HepG2 (cell line): ENCODE data around the gene GATD1. TPM values are rescaled to one million over a fixed set of nuclear protein-coding genes. Genes with fewer than 3 reads are reported as not detected.

Source experiments
- ATAC-seq: fragments of 200-7000 bp; cut with Tn5 transposase; 3 replicates; pipeline ENCODE4 v1.9.1; 2020; ENCODE audit warnings: mild to moderate bottlenecking, moderate library complexity
- BruUV-seq: library from RNA; stranded (reverse); fragments of 400-500 nt; replicated peaks from 2 replicates; lab custom pipeline; 2021; lab: Mats Ljungman, UMichigan
- CTCF ChIA-PET: fragments of 300-600 bp; formaldehyde crosslinking; extraction: SDS; loops from one replicate; lab custom pipeline; 2021; ENCODE audit warnings: low total read pairs, inconsistent platforms, low intra/inter-chr PET ratio; lab: Yijun Ruan, JAX
- POLR2A ChIA-PET: fragments of 350-600 bp; sonication (Branson Sonifier 250); formaldehyde crosslinking; loops from one replicate; lab custom pipeline; 2020; ENCODE audit warnings: antibody characterized with exemption, inconsistent platforms; lab: Yijun Ruan, JAX
- DNase-seq: peaks from one replicate; pipeline ENCODE4 v3.0.0-alpha.2; 2015; ENCODE audit warnings: low spot score
- FAIRE-seq: peaks from 3 replicates; lab custom pipeline; 2011; peaks lifted over from hg19 to GRCh38; lab: Jason Lieb, UNC
- H2AFZ ChIP-seq: one replicate; pipeline ENCODE4 v1.6.1; 2011; ENCODE audit warnings: low read length, inconsistent platforms
- H3K27ac ChIP-seq: fragments of 300-600 bp; 3 replicates; pipeline ENCODE4 v1.8.0; 2011; ENCODE audit warnings: mixed run types, mild to moderate bottlenecking, mixed read lengths, low read length, inconsistent platforms; ENCODE audit not compliant: insufficient read depth; ENCODE audit errors: extremely low read length
- H3K27me3 ChIP-seq, 2 experiments: fragments of 200-600 bp in 1 of 2; 2 replicates in 1 of 2; 3 replicates in 1 of 2; pipeline versions ENCODE4 v1.6.0 to v1.8.0; 2011; ENCODE audit warnings: low read length in 2 of 2, mild to moderate bottlenecking in 2 of 2, moderate library complexity in 2 of 2, inconsistent platforms in 1 of 2; ENCODE audit not compliant: insufficient read depth in 2 of 2, control insufficient read depth in 1 of 2
- H3K36me3 ChIP-seq, 2 experiments: fragments of 200-600 bp in 1 of 2; replicated peaks in 1 of 2; 2 replicates in 1 of 2; 3 replicates in 1 of 2; pipeline versions ENCODE4 v1.5.1 to v1.8.0; 2011; ENCODE audit warnings: low read length in 2 of 2, inconsistent platforms in 1 of 2; ENCODE audit not compliant: insufficient read depth in 2 of 2, control insufficient read depth in 1 of 2
- H3K4me1 ChIP-seq: 2 replicates; pipeline ENCODE4 v1.5.1; 2012; ENCODE audit warnings: low read length, inconsistent platforms; ENCODE audit not compliant: insufficient read depth
- H3K4me2 ChIP-seq: 2 replicates; pipeline ENCODE4 v1.6.0; 2011; ENCODE audit warnings: low read depth, low read length, inconsistent platforms
- H3K4me3 ChIP-seq, 3 experiments: fragments of 200-600 bp in 1 of 3; sonication (generic), shearing (Covaris generic) in 1 of 3; replicated peaks in 1 of 3; 2 replicates each; pipeline ENCODE4 v1.5.1; 2011 to 2016; ENCODE audit warnings: low read length in 3 of 3, inconsistent platforms in 2 of 3, low read depth in 2 of 3, mild to moderate bottlenecking in 2 of 3, control low read depth in 1 of 3, mixed read lengths in 1 of 3; ENCODE audit not compliant: insufficient read depth in 1 of 3
- H3K79me2 ChIP-seq: one replicate; pipeline ENCODE4 v1.6.1; 2011; ENCODE audit warnings: low read length, inconsistent platforms; ENCODE audit not compliant: insufficient read depth
- H3K9ac ChIP-seq: 2 replicates; pipeline ENCODE4 v1.6.0; 2011; ENCODE audit warnings: mild to moderate bottlenecking, low read depth, low read length, inconsistent platforms; ENCODE audit not compliant: insufficient read depth
- H3K9me3 ChIP-seq: 2 replicates; pipeline ENCODE4 v1.5.1; 2012; ENCODE audit warnings: mild to moderate bottlenecking, low read length
- H4K20me1 ChIP-seq: 2 replicates; pipeline ENCODE4 v1.6.0; 2011; ENCODE audit warnings: inconsistent platforms, mild to moderate bottlenecking, low read length, moderate library complexity; ENCODE audit not compliant: insufficient read depth
- AGO2 ChIP-seq: fragments of 200-400 bp; formaldehyde crosslinking; optimal IDR thresholded peaks from 2 replicates; pipeline ENCODE3; 2017; ENCODE audit warnings: mild to moderate bottlenecking, low read depth, low read length, moderate library complexity
- BCL6 ChIP-seq: IDR thresholded peaks from 2 replicates; pipeline ENCODE4 v1.6.1; 2016; ENCODE audit warnings: missing genetic modification reagents, missing compliant biosample characterization
- CCAR2 ChIP-seq: fragments of 200-400 bp; formaldehyde crosslinking; optimal IDR thresholded peaks from 2 replicates; pipeline ENCODE3; 2018; ENCODE audit warnings: low read depth, mild to moderate bottlenecking, low read length, moderate library complexity
- HMG20A ChIP-seq: IDR thresholded peaks from 2 replicates; pipeline ENCODE4 v1.6.1; 2016; ENCODE audit warnings: borderline replicate concordance
- MNT ChIP-seq: fragments of 450-650 bp; IDR thresholded peaks from 2 replicates; pipeline ENCODE4 v1.6.1; 2016
- PHF21A ChIP-seq: sonication (generic); formaldehyde crosslinking; IDR thresholded peaks from 2 replicates; pipeline ENCODE4 v1.5.0; 2020; ENCODE audit warnings: mild to moderate bottlenecking, missing genetic modification reagents
- RBFOX2 ChIP-seq: fragments of 200-400 bp; formaldehyde crosslinking; IDR thresholded peaks from 2 replicates; pipeline ENCODE4 v1.6.1; 2017; ENCODE audit warnings: low read depth, mild to moderate bottlenecking, low read length
- SIN3B ChIP-seq: fragments of 150-350 bp; IDR thresholded peaks from 2 replicates; pipeline ENCODE4 v1.6.1; 2014; ENCODE audit warnings: low read length
- THYN1 ChIP-seq: sonication (generic); formaldehyde crosslinking; IDR thresholded peaks from 2 replicates; pipeline ENCODE4 v1.8.1; 2023; ENCODE audit warnings: low read depth, mild to moderate bottlenecking, moderate library complexity, missing genetic modification reagents, borderline replicate concordance
- ZBTB33 ChIP-seq: sonication (generic); formaldehyde crosslinking; IDR thresholded peaks from 2 replicates; pipeline ENCODE4 v1.4.0; 2020; ENCODE audit warnings: missing genetic modification reagents
- ZNF224 ChIP-seq: sonication (generic); formaldehyde crosslinking; IDR thresholded peaks from 2 replicates; pipeline ENCODE4 v1.5.0; 2020; ENCODE audit warnings: mild to moderate bottlenecking, missing genetic modification reagents
- ZNF7 ChIP-seq: IDR thresholded peaks from 2 replicates; pipeline ENCODE4 v1.6.1; 2016; ENCODE audit warnings: missing biosample characterization, missing genetic modification reagents
- ZNF768 ChIP-seq: sonication (generic); formaldehyde crosslinking; IDR thresholded peaks from 2 replicates; pipeline ENCODE4 v1.4.0; 2020; ENCODE audit warnings: missing genetic modification reagents
- ZNF780A ChIP-seq: sonication (generic); formaldehyde crosslinking; IDR thresholded peaks from 2 replicates; pipeline ENCODE4 v1.8.0; 2022; ENCODE audit warnings: mild to moderate bottlenecking, missing genetic modification reagents, moderate library complexity
- WGBS: methylation state at CpG from one replicate; pipeline ENCODE4 v1.1.6; 2017; ENCODE audit warnings: low lambda C conversion rate; 5-methylcytosine and 5-hydroxymethylcytosine counted together
- in situ Hi-C: cut with HindIII; loops from 2 replicates; pipeline ENCODE4 v1.10.0; 2017; ENCODE audit warnings: low pct_unique_long_range_greater_than_20kb; ENCODE audit not compliant: extremely low pct_ligation_motif_present
- intact Hi-C: fragments of 100-400 bp; cut with micrococcal nuclease; formaldehyde crosslinking; loops from one replicate; pipeline ENCODE4 v1.10.0; 2022; ENCODE audit not compliant: unreplicated experiment
- polyA plus RNA-seq, 8 experiments: library from polyadenylated mRNA; depleted of rRNA in 3 of 8; stranded (reverse) in 7 of 8; unstranded in 1 of 8; fragments of >200 nt; fragmentation: Illumina TruSeq in 4 of 8; extraction: Trizol in 4 of 8; gene quantifications; 2 replicates each; pipeline versions ENCODE4 v1.2.1 to v1.2.3, GENCODE V29; 2011 to 2016; ENCODE audit warnings: low read depth in 4 of 8, missing spikeins in 1 of 8, mixed read lengths in 1 of 8; ENCODE audit not compliant: insufficient read depth in 1 of 8
- total RNA-seq, 5 experiments: library from RNA; depleted of rRNA; stranded (reverse); fragments of >200 nt; fragmentation: Illumina TruSeq; extraction: Trizol; gene quantifications; 2 replicates each; pipeline ENCODE4 v1.2.3, GENCODE V29; 2016; ENCODE audit warnings: low read depth in 1 of 5
- TF ChIP-seq, protein P1 (sequence below): IDR thresholded peaks from 2 replicates; pipeline ENCODE4 v1.6.1; 2016; ENCODE audit warnings: low read depth, control low read depth

GATD1 gene
- total and polyA plus RNA-seq, 2 of the 13 experiments (the other 11 are each of a cell fraction or from before 2014, with no cell fraction given) = 31.3 to 60.5 TPM

GRCh38 chr11:802018-802617, 24.8 kb upstream of the GATD1 start:
- H3K36me3 ChIP-seq = peaks cover 7 to 8% of the 10 kb centered on the region in 2 experiments; a peak in 3 of 5 replicates
- H3K4me3 ChIP-seq = no peak overlapping the region
- no TSS peak for BruUV-seq
- in situ Hi-C loops = no loop called here
- no peaks in the 10 kb centered on the region for H3K9me3 ChIP-seq
- H3K27me3 ChIP-seq = no peaks in the 10 kb centered on the region; a peak in 1 of 5 replicates
- H2AFZ ChIP-seq = no peak overlapping the region
- ChIA-PET POLR2A (no interaction called here), CTCF (no interaction called here)
- H4K20me1 ChIP-seq = no peaks in the 10 kb centered on the region
- no peak overlapping the region for H3K27ac ChIP-seq
- intact Hi-C loops = no loop called here
- H3K79me2 ChIP-seq = peaks cover 14% of the 10 kb centered on the region
- FAIRE-seq = no peak
- no peak overlapping the region for H3K4me2 ChIP-seq
- ATAC-seq = no peak
- no peak overlapping the region for H3K9ac ChIP-seq
- WGBS = 97% methylated on average over 12 of the region's 21 CpGs
- TF ChIP-seq ZNF768 (CRISPR knock-in tag) = peak; percentile 38; the same call in 1 of the 2 replicates
- no peak for TF ChIP-seq SIN3B
- peak; percentile 31; the same call in 1 of the 2 replicates for TF ChIP-seq RBFOX2
- no peak for TF ChIP-seq ZNF224 (CRISPR knock-in tag)
- TF ChIP-seq PHF21A = no peak
- peak; percentile 79 for TF ChIP-seq ZBTB33 (CRISPR knock-in tag)
- TF ChIP-seq AGO2 = peak; percentile 8
- TF ChIP-seq MNT = peak; percentile 75
- no peak for TF ChIP-seq BCL6 (CRISPR knock-in tag)
- TF ChIP-seq HMG20A (CRISPR knock-in tag) = no peak
- TF ChIP-seq ZNF780A (CRISPR knock-in tag) = no peak
- TF ChIP-seq, protein P1, sequence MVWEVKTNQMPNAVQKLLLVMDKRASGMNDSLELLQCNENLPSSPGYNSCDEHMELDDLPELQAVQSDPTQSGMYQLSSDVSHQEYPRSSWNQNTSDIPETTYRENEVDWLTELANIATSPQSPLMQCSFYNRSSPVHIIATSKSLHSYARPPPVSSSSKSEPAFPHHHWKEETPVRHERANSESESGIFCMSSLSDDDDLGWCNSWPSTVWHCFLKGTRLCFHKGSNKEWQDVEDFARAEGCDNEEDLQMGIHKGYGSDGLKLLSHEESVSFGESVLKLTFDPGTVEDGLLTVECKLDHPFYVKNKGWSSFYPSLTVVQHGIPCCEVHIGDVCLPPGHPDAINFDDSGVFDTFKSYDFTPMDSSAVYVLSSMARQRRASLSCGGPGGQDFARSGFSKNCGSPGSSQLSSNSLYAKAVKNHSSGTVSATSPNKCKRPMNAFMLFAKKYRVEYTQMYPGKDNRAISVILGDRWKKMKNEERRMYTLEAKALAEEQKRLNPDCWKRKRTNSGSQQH (CRISPR knock-in tag) = no peak
- no peak for TF ChIP-seq ZNF7 (CRISPR knock-in tag)
- TF ChIP-seq THYN1 (CRISPR knock-in tag) = no peak
- TF ChIP-seq CCAR2 = no peak
- no peak for DNase-seq
- H3K4me1 ChIP-seq = peaks cover 25% of the 10 kb centered on the region
